DND-41 (cell line): ENCODE measurements around the gene PSMA3.

Experiments
- EZH2 ChIP-seq: IDR thresholded peaks from 3 replicates; pipeline ENCODE4 v1.6.1; 2012; ENCODE audit warnings: borderline replicate concordance, low read depth, mild to moderate bottlenecking, moderate library complexity, low read length, inconsistent platforms; ENCODE audit not compliant: severe bottlenecking
- TF ChIP-seq, protein P1 (sequence below): IDR thresholded peaks from 2 replicates; pipeline ENCODE4 v1.5.1; 2012; ENCODE audit warnings: borderline replicate concordance, low read length, moderate library complexity, mild to moderate bottlenecking; ENCODE audit not compliant: poor library complexity, severe bottlenecking; ENCODE audit errors: extremely low read depth

DNA sequence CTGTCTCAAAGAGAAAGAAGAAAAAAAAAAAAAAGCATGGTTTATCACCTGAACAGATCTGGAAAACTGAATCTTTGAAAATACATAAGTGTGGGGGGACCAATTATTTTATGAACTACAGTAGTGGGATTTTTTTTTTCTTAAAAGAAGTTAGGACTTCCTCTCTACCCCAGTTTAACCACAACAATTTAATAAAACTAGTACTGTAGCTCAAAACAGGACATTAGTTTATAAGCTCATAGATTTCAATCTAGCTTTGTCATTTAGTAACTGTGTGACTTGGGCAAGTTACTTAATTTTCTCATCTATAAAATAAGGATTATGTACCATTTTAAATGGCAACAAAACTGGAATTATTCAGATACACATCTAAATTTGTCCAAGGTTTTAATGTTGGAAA, 30.2 kb downstream of the PSMA3 start:
- no peak for TF ChIP-seq EZH2
- TF ChIP-seq, protein P1, sequence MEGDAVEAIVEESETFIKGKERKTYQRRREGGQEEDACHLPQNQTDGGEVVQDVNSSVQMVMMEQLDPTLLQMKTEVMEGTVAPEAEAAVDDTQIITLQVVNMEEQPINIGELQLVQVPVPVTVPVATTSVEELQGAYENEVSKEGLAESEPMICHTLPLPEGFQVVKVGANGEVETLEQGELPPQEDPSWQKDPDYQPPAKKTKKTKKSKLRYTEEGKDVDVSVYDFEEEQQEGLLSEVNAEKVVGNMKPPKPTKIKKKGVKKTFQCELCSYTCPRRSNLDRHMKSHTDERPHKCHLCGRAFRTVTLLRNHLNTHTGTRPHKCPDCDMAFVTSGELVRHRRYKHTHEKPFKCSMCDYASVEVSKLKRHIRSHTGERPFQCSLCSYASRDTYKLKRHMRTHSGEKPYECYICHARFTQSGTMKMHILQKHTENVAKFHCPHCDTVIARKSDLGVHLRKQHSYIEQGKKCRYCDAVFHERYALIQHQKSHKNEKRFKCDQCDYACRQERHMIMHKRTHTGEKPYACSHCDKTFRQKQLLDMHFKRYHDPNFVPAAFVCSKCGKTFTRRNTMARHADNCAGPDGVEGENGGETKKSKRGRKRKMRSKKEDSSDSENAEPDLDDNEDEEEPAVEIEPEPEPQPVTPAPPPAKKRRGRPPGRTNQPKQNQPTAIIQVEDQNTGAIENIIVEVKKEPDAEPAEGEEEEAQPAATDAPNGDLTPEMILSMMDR = no peak
